Measurements from ENCODE around the gene STK32B.

The STK32B gene

DNA sequence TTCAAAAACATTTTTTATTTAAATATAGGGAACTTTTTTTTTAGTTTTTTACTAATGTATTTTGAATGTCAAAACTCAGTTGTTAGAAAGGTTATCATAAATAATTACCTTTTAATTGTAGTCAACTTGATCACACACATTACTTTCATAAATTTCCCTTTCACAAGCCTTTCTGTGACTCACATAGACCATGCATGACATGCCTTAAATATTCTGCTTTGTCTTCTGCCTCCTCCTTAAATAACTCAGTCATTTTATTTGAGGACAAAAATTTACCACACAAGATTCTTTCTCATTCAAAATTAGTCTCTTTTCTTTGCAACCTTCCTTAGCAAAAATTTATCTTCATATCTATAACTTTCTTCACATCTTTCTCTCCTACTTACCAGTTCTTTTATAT lies 437.1 kb downstream of the STK32B start:
- H3K36me3 ChIP-seq, result peaks cover 0 to 12% (median 5%) of the 10 kb centered on the region in 3 donors
- no peak for DNase-seq
- intact Hi-C loops (cut with DNase I; ENCODE audit: low total_unique reads), result no loop called here
- H3K27ac ChIP-seq, result no peak overlapping the region
- H3K9me3 ChIP-seq, result peaks cover 3 to 38% (median 20%) of the 10 kb centered on the region in 3 donors
- no peaks in the 10 kb centered on the region for H3K27me3 ChIP-seq
- no peak overlapping the region for H3K4me3 ChIP-seq
- TF ChIP-seq, protein P1, sequence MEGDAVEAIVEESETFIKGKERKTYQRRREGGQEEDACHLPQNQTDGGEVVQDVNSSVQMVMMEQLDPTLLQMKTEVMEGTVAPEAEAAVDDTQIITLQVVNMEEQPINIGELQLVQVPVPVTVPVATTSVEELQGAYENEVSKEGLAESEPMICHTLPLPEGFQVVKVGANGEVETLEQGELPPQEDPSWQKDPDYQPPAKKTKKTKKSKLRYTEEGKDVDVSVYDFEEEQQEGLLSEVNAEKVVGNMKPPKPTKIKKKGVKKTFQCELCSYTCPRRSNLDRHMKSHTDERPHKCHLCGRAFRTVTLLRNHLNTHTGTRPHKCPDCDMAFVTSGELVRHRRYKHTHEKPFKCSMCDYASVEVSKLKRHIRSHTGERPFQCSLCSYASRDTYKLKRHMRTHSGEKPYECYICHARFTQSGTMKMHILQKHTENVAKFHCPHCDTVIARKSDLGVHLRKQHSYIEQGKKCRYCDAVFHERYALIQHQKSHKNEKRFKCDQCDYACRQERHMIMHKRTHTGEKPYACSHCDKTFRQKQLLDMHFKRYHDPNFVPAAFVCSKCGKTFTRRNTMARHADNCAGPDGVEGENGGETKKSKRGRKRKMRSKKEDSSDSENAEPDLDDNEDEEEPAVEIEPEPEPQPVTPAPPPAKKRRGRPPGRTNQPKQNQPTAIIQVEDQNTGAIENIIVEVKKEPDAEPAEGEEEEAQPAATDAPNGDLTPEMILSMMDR (IDR thresholded peaks at IDR 0.05), result no peak
- no peaks in the 10 kb centered on the region for H3K4me1 ChIP-seq

DNA sequence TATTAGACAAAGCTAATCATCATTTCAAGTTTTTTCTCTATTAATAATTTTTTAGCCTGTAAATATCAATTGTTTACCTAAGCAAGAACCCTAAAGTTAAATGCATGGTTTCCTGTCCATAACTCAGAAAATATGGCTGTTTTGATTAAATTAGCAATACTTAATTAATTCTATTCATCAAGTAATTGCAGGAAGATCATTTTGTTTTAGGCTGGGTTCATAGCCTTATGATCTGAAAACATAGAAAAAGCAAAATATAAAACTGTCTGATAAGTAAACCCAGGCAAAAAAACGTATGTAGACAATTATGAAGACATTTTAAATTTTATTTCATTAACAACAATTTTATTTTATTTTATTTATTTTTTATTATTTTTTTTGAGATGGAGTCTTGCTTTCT lies 438.0 kb downstream of the STK32B start:
- Histone ChIP-seq H3K27ac (no peak overlapping the region), H3K27me3 (no peaks in the 10 kb centered on the region), H3K36me3 (peaks cover 0 to 12% (median 5%) of the 10 kb centered on the region in 3 donors), H3K4me3 (no peak overlapping the region), H3K4me1 (no peaks in the 10 kb centered on the region), H3K9me3 (peaks cover 3 to 38% (median 20%) of the 10 kb centered on the region in 3 donors)
- no peak for DNase-seq
- TF ChIP-seq, protein P1 (IDR thresholded peaks at IDR 0.05), result no peak
- intact Hi-C loops (cut with DNase I; ENCODE audit: low total_unique reads), result no loop called here

DNA sequence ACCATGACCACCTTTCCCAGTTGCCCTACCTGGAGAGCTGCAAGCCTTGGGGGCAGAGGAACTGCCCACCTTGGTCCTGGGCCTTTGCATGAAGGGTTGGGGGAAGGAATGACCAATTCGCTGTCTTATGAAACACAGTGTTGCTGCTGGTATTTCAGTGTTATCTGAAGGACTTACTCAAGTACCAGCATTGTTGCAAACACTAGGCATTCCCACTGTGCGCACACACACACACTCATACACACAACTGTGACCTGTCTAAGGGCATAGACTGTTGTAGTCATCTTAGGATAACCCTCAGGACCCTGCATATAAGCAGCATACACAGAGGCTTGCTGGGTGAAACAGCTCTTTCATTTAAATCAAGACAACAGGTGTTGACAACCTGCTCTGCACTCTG lies 446.2 kb downstream of the STK32B start:
- DNase-seq, result no peak
- H3K4me3 ChIP-seq, result no peak overlapping the region
- intact Hi-C loops (cut with DNase I; ENCODE audit: low total_unique reads), result no loop called here
- TF ChIP-seq, protein P1 (IDR thresholded peaks at IDR 0.05), result no peak
- H3K9me3 ChIP-seq, result no peaks in the 10 kb centered on the region
- H3K36me3 ChIP-seq, result peaks cover 31 to 55% (median 33%) of the 10 kb centered on the region in 3 donors
- no peak overlapping the region for H3K27ac ChIP-seq
- H3K4me1 ChIP-seq, result no peaks in the 10 kb centered on the region
- H3K27me3 ChIP-seq, result no peaks in the 10 kb centered on the region

DNA sequence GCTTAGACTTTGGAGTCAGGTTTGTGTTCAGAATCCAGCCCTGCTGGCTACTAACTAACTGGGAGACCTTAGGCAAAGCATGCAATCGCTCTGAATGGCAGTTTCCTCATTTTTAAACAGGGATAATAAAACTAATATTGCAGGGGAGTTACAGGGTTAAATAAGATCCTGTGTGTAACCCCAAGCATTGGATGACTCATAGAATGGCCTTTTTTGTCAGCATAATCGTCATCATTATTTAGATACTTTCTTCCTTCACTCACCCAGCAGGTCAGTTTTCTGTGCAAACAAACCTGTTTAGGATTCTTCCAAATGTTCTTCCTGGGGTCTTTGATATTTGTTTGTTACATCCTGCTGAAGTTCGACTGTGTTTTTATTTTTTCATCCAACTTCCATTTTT lies 448.9 kb downstream of the STK32B start:
- no peak for DNase-seq
- H3K4me3 ChIP-seq, result no peak overlapping the region
- H3K4me1 ChIP-seq, result no peaks in the 10 kb centered on the region
- TF ChIP-seq, protein P1 (IDR thresholded peaks at IDR 0.05), result no peak
- intact Hi-C loops (cut with DNase I; ENCODE audit: low total_unique reads), result no loop called here
- H3K27me3 ChIP-seq, result no peaks in the 10 kb centered on the region
- H3K36me3 ChIP-seq, result peaks cover 33 to 58% (median 33%) of the 10 kb centered on the region in 3 donors
- no peak overlapping the region for H3K27ac ChIP-seq
- no peaks in the 10 kb centered on the region for H3K9me3 ChIP-seq

DNA sequence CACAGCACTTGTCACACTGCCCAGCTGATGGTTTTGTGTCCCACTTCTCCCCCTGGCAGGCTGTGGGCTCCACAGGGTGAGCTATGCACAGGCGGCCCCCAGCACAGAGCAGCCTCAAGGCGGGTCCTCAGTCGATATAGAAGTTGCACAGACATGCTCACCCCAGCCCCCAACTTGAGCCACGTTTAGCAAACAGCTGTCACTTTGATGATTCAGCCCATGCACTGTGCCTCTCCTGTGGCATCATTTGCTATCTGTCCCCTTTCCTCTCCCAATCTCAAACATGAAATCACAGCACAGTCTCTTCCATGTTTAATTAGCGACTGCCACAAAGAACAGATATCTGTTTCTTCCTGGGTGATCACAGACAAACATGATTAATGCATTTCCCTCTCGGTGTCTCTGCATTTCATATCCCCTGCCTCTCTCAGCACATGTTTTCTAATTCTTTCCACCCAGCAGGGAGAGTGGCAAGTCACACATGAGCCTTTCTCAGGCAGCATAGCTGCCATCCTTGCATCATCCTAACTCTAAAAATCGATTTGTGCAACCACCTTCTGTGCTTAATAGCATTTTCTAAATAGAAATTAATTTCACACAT lies 452.2 kb downstream of the STK32B start:
- Histone ChIP-seq H3K4me3 (no peak overlapping the region), H3K4me1 (no peaks in the 10 kb centered on the region), H3K27me3 (no peaks in the 10 kb centered on the region), H3K36me3 (peaks cover 27 to 42% (median 29%) of the 10 kb centered on the region in 3 donors), H3K9me3 (no peaks in the 10 kb centered on the region), H3K27ac (no peak overlapping the region)
- intact Hi-C loops (cut with DNase I; ENCODE audit: low total_unique reads), result no loop called here
- no peak for DNase-seq
- TF ChIP-seq, protein P1 (IDR thresholded peaks at IDR 0.05), result no peak
